ENCODE measurements around the gene CNGA3. TPM values are rescaled to one million over a fixed set of nuclear protein-coding genes. Genes with fewer than 3 reads are reported as not detected.

Gene CNGA3
- total and polyA plus RNA-seq, 10 of the 15 experiments (the other 5 are each of a cell fraction or from before 2014, with no cell fraction given), result not detected

DNA sequence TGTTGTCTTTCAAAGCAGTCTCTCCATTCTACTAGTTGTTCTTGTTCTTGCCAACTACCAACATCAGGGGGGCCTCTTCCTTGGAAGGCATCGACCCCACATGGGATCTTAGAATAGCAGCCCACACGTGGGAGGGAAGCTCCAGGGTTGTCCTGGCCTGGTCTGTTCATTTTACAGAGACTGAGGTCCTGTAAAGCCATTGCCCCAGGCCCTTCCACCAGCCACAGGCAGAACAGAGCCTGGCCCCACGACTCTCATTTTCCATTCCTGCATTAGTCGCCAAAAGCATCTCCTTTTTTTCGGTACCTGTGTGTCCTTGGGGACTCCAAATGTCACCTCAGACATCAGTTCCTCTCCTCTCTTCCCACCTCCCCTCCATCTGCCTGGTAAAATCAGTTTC is 28.0 kb downstream of the CNGA3 start:
- SMC1A ChIA-PET (ENCODE audit: uncharacterized antibody, unreplicated experiment), result no interaction called here
- in situ Hi-C loops (cut with MboI) (no loop called here), intact Hi-C loops (cut with micrococcal nuclease; ENCODE audit: unreplicated experiment) (no loop called here)
- BruUV-seq (replicated peaks), result no TSS peak
- Histone ChIP-seq H3K9ac (ENCODE audit: control insufficient read depth, insufficient read depth, low read length) (no peak overlapping the region), H3K79me2 (ENCODE audit: control insufficient read depth, insufficient read depth, low read length) (no peaks in the 10 kb centered on the region), H3K4me3 (no peak overlapping the region), H4K20me1 (ENCODE audit: control insufficient read depth, insufficient read depth) (no peaks in the 10 kb centered on the region), H3K27ac (ENCODE audit: control insufficient read depth, insufficient read depth) (no peak overlapping the region), H3K4me1 (ENCODE audit: control insufficient read depth, insufficient read depth, low read length) (no peaks in the 10 kb centered on the region), H3K9me3 (replicated peaks; ENCODE audit: control insufficient read depth, insufficient read depth, low read length) (no peaks in the 10 kb centered on the region), H3K27me3 (replicated peaks in 1 of 2; ENCODE audit: control insufficient read depth in 2 of 2, insufficient read depth in 2 of 2, low read length in 1 of 2) (peaks cover 0 to 5% of the 10 kb centered on the region in 2 experiments; a peak in 2 of 4 replicates), H2AFZ (ENCODE audit: control insufficient read depth, low read depth, low read length) (no peak overlapping the region), H3K4me2 (ENCODE audit: control insufficient read depth, insufficient read depth) (no peak overlapping the region), H3K36me3 (ENCODE audit: control insufficient read depth in 2 of 2, insufficient read depth in 2 of 2, low read length in 1 of 2) (no peaks in the 10 kb centered on the region)
- RAD21 ChIA-PET (ENCODE audit: unreplicated experiment), result no interaction called here
- POLR2A ChIA-PET, result interaction anchor here (0.6 kb wide), 1 partner anchor 381 kb away, joined by 3 read pairs; no protein-coding TSS in a partner anchor
- FAIRE-seq (no peak), DNase-seq (ENCODE audit: low read depth, low spot score) (no peak), ATAC-seq (no peak)
- TF ChIP-seq FOXK2 (IDR thresholded peaks at IDR 0.05) (no peak), CBX5 (IDR thresholded peaks at IDR 0.05; ENCODE audit: low read depth) (no peak)
- CTCF ChIA-PET, result no interaction called here
- 2% methylated on average over 5 of the region's 5 CpGs for WGBS (ENCODE audit: insufficient coverage, insufficient replicate concordance, low lambda C conversion rate, missing lambda C conversion rate)

DNA sequence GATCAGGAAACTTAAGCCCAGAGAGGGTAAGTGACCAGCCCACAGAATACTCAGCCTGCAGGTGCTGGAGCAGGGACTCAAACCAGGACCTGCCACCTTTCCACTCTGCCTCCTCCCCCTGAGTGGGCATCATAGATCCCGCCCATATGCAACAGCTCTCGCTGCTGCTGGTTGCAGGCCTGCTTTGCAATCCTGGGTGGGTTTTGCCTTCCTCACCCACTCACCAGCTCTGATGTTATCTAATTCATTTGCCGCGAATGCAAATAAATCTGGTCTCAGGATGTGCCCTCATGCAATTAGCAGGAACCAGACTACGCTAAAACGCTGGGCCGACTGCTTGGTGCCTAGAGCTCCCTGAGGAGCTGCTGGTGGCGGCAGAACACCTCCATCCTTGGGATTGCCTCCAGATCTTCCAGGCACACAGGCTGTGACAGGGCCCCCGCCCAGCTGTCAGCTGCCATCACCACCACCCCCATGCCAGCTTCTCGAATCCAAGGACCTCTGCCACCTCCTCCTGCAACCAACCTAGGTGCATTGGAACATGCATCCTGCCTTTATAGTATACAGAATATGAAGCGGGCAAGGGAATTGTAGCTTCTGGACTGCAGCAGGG is 28.8 kb downstream of the CNGA3 start:
- Histone ChIP-seq H3K4me3 (no peak overlapping the region), H3K4me1 (ENCODE audit: control insufficient read depth, insufficient read depth, low read length) (no peaks in the 10 kb centered on the region), H4K20me1 (ENCODE audit: control insufficient read depth, insufficient read depth) (no peaks in the 10 kb centered on the region), H3K36me3 (ENCODE audit: control insufficient read depth in 2 of 2, insufficient read depth in 2 of 2, low read length in 1 of 2) (no peaks in the 10 kb centered on the region), H3K27me3 (replicated peaks in 1 of 2; ENCODE audit: control insufficient read depth in 2 of 2, insufficient read depth in 2 of 2, low read length in 1 of 2) (peaks cover 0 to 5% of the 10 kb centered on the region in 2 experiments; a peak in 2 of 4 replicates), H2AFZ (ENCODE audit: control insufficient read depth, low read depth, low read length) (no peak overlapping the region), H3K9ac (ENCODE audit: control insufficient read depth, insufficient read depth, low read length) (no peak overlapping the region), H3K79me2 (ENCODE audit: control insufficient read depth, insufficient read depth, low read length) (no peaks in the 10 kb centered on the region), H3K4me2 (ENCODE audit: control insufficient read depth, insufficient read depth) (no peak overlapping the region), H3K9me3 (replicated peaks; ENCODE audit: control insufficient read depth, insufficient read depth, low read length) (no peaks in the 10 kb centered on the region), H3K27ac (ENCODE audit: control insufficient read depth, insufficient read depth) (no peak overlapping the region)
- ATAC-seq (no peak), FAIRE-seq (no peak), DNase-seq (ENCODE audit: low read depth, low spot score) (no peak)
- TF ChIP-seq NR2C2 (IDR thresholded peaks at IDR 0.05; ENCODE audit: borderline replicate concordance, control insufficient read depth, insufficient read length, low read depth) (no peak), SIX5 (IDR thresholded peaks at IDR 0.05; ENCODE audit: low read depth, low read length, severe bottlenecking) (no peak), ZBED1 (IDR thresholded peaks at IDR 0.05; ENCODE audit: borderline replicate concordance) (no peak), SP1 (IDR thresholded peaks at IDR 0.05; ENCODE audit: low read depth, low read length) (no peak), FOS (IDR thresholded peaks at IDR 0.05; ENCODE audit: borderline replicate concordance, extremely low read depth, insufficient read length) (no peak)
- CTCF ChIA-PET, result no interaction called here
- WGBS (ENCODE audit: insufficient coverage, insufficient replicate concordance, low lambda C conversion rate, missing lambda C conversion rate), result 49% methylated on average over 11 of the region's 11 CpGs
- in situ Hi-C loops (cut with MboI), result no loop called here
- SMC1A ChIA-PET (ENCODE audit: uncharacterized antibody, unreplicated experiment), result interaction anchor here (1.0 to 1.3 kb wide), 2 partner anchors 10 to 12 kb away, joined by 3 to 4 read pairs; no protein-coding TSS in a partner anchor
- intact Hi-C loops (cut with micrococcal nuclease; ENCODE audit: unreplicated experiment), result no loop called here
- POLR2A ChIA-PET, result no interaction called here
- RAD21 ChIA-PET (ENCODE audit: unreplicated experiment), result no interaction called here
- BruUV-seq (replicated peaks), result no TSS peak
